GM12878 (cell line): ENCODE results near the gene SCIN. TPM values are rescaled to one million over a fixed set of nuclear protein-coding genes. Genes with fewer than 3 reads are reported as not detected.

Experiments
- ATAC-seq: fragments of 200-7000 bp; cut with Tn5 transposase; 3 replicates; pipeline ENCODE4 v1.9.1; 2020; ENCODE audit warnings: mild to moderate bottlenecking, moderate library complexity
- BruUV-seq: library from RNA; stranded (reverse); fragments of 400-500 nt; replicated peaks from 2 replicates; lab custom pipeline; 2021; lab: Mats Ljungman, UMichigan
- CTCF ChIA-PET: fragments of 300-600 bp; sonication (Branson Sonifier 250); formaldehyde crosslinking; extraction: SDS; loops from one replicate; lab custom pipeline; 2021; ENCODE audit warnings: inconsistent platforms; lab: Yijun Ruan, JAX
- POLR2A ChIA-PET: fragments of 350-600 bp; formaldehyde crosslinking; extraction: SDS; loops from one replicate; lab custom pipeline; 2021; ENCODE audit warnings: inconsistent platforms; lab: Charles Lee
- RAD21 ChIA-PET: fragments of 300-600 bp; sonication (Branson Sonifier 250); formaldehyde crosslinking; loops from one replicate; lab custom pipeline; 2023; ENCODE audit warnings: antibody characterized with exemption; ENCODE audit not compliant: unreplicated experiment; lab: Charles Lee
- SMC1A ChIA-PET: fragments of 300-600 bp; sonication (Branson Sonifier 250); formaldehyde crosslinking; loops from one replicate; lab custom pipeline; 2023; ENCODE audit not compliant: unreplicated experiment, uncharacterized antibody; lab: Charles Lee
- DNase-seq: peaks from one replicate; pipeline ENCODE4 v3.0.0-alpha.2; 2011; ENCODE audit warnings: low read depth, low spot score
- FAIRE-seq: peaks from 3 replicates; lab custom pipeline; 2011; peaks lifted over from hg19 to GRCh38; lab: Jason Lieb, UNC
- H2AFZ ChIP-seq: 2 replicates; pipeline ENCODE4 v1.6.0; 2011; ENCODE audit warnings: low read depth, low read length, control low read depth; ENCODE audit not compliant: control insufficient read depth
- H3K27ac ChIP-seq: 2 replicates; pipeline ENCODE4 v1.5.1; 2011; ENCODE audit warnings: control low read depth; ENCODE audit not compliant: control insufficient read depth, insufficient read depth
- H3K27me3 ChIP-seq, 2 experiments: replicated peaks in 1 of 2; 2 replicates each; pipeline versions ENCODE4 v1.6.0 to v1.6.1; 2011; ENCODE audit warnings: low read length in 1 of 2; ENCODE audit not compliant: control insufficient read depth in 2 of 2, insufficient read depth in 2 of 2
- H3K36me3 ChIP-seq, 2 experiments: 2 replicates each; pipeline ENCODE4 v1.5.1; 2011; ENCODE audit warnings: low read length in 1 of 2; ENCODE audit not compliant: control insufficient read depth in 2 of 2, insufficient read depth in 2 of 2
- H3K4me1 ChIP-seq: 2 replicates; pipeline ENCODE4 v1.6.1; 2011; ENCODE audit warnings: mild to moderate bottlenecking, low read length, moderate library complexity, mixed read lengths; ENCODE audit not compliant: control insufficient read depth, insufficient read depth
- H3K4me2 ChIP-seq: 2 replicates; pipeline ENCODE4 v1.6.0; 2011; ENCODE audit warnings: control low read depth; ENCODE audit not compliant: control insufficient read depth, insufficient read depth
- H3K4me3 ChIP-seq: fragments of 200-600 bp; sonication (generic); 2 replicates; pipeline ENCODE4 v1.5.1; 2016
- H3K79me2 ChIP-seq: 2 replicates; pipeline ENCODE4 v1.6.0; 2011; ENCODE audit warnings: low read length; ENCODE audit not compliant: control insufficient read depth, insufficient read depth
- H3K9ac ChIP-seq: 2 replicates; pipeline ENCODE4 v1.8.0; 2011; ENCODE audit warnings: low read length, control low read depth, mixed read lengths; ENCODE audit not compliant: control insufficient read depth, insufficient read depth
- H3K9me3 ChIP-seq: replicated peaks from 3 replicates; pipeline ENCODE4 v1.5.1; 2011; ENCODE audit warnings: mild to moderate bottlenecking, low read length; ENCODE audit not compliant: control insufficient read depth, insufficient read depth
- H4K20me1 ChIP-seq: 2 replicates; pipeline ENCODE4 v1.6.0; 2011; ENCODE audit not compliant: control insufficient read depth, insufficient read depth
- ATF3 ChIP-seq: IDR thresholded peaks from 2 replicates; pipeline ENCODE4 v1.6.1; 2011; ENCODE audit warnings: low read depth, mild to moderate bottlenecking, low read length, moderate library complexity, borderline replicate concordance; ENCODE audit errors: extremely low read depth
- CBX3 ChIP-seq: fragments of 200-600 bp; sonication (generic); IDR thresholded peaks from 2 replicates; pipeline ENCODE4 v1.6.1; 2016; ENCODE audit warnings: low read depth, borderline replicate concordance
- PKNOX1 ChIP-seq: fragments of 450-650 bp; IDR thresholded peaks from 2 replicates; pipeline ENCODE4 v1.6.1; 2016; ENCODE audit warnings: mild to moderate bottlenecking
- USF2 ChIP-seq: IDR thresholded peaks from 2 replicates; pipeline ENCODE4 v1.6.1; 2011; ENCODE audit warnings: low read depth, low read length, improper control_type of control experiment, borderline replicate concordance
- WGBS: methylation state at CpG from one replicate; pipeline ENCODE4 v1.1.6; 2016; ENCODE audit warnings: low lambda C conversion rate; ENCODE audit not compliant: insufficient replicate concordance, insufficient coverage; ENCODE audit errors: missing lambda C conversion rate; 5-methylcytosine and 5-hydroxymethylcytosine counted together
- in situ Hi-C: fragments of 300-500 bp; cut with MboI; formaldehyde crosslinking; loops from 9 replicates; pipeline ENCODE4 v1.14.3; 2018; ENCODE audit warnings: mixed read lengths
- intact Hi-C: fragments of 100-400 bp; cut with micrococcal nuclease; formaldehyde crosslinking; loops from one replicate; pipeline ENCODE4 v1.14.2; 2022; ENCODE audit not compliant: unreplicated experiment
- polyA plus RNA-seq, 11 experiments: library from polyadenylated mRNA; depleted of rRNA in 4 of 11; unstranded in 6 of 11; stranded (reverse) in 5 of 11; fragments of >200 nt; fragmentation: Nextera tagmentation in 4 of 11; fragmentation: Illumina TruSeq in 1 of 11; extraction: Ambion mirVana in 4 of 11; extraction: Trizol in 1 of 11; gene quantifications; 1 replicate in 1 of 11; 2 replicates in 10 of 11; pipeline versions ENCODE4 v1.2.1 to v1.2.3, GENCODE V29; 2011 to 2016; ENCODE audit warnings: inconsistent platforms in 2 of 11, missing spikeins in 2 of 11, low read depth in 1 of 11
- total RNA-seq, 4 experiments: library from RNA; depleted of rRNA in 3 of 4; stranded (reverse); fragments of >200 nt in 3 of 4; fragmentation: Illumina TruSeq in 1 of 4; extraction: Trizol in 1 of 4; gene quantifications; 2 replicates each; pipeline versions ENCODE4 v1.2.1 to v1.2.3, GENCODE V29; 2013 to 2021

The SCIN gene
- total and polyA plus RNA-seq, 10 of the 15 experiments (the other 5 are each of a cell fraction or from before 2014, with no cell fraction given) = 0.23 to 2.1 (median 1.0) TPM

GRCh38 chr7:12705878-12706277, 135.4 kb downstream of the SCIN start:
- H3K4me2 ChIP-seq = no peak overlapping the region
- ATAC-seq (no peak), FAIRE-seq (no peak), DNase-seq (no peak)
- H3K27me3 ChIP-seq = no peaks in the 10 kb centered on the region
- in situ Hi-C loops (no loop called here), intact Hi-C loops (no loop called here)
- SMC1A ChIA-PET = no interaction called here
- no peaks in the 10 kb centered on the region; the same call in 2 of the 3 replicates for H3K9me3 ChIP-seq
- CTCF ChIA-PET = no interaction called here
- POLR2A ChIA-PET = no interaction called here
- no peaks in the 10 kb centered on the region for H3K36me3 ChIP-seq
- H3K9ac ChIP-seq = no peak overlapping the region
- WGBS = 31% methylated on average over 4 of the region's 4 CpGs
- no peaks in the 10 kb centered on the region for H3K79me2 ChIP-seq
- BruUV-seq = no TSS peak
- no peak overlapping the region for H3K27ac ChIP-seq
- TF ChIP-seq ATF3 = no peak
- TF ChIP-seq CBX3 = no peak
- TF ChIP-seq PKNOX1 = no peak
- no peak overlapping the region for H2AFZ ChIP-seq
- no peaks in the 10 kb centered on the region for H3K4me1 ChIP-seq
- RAD21 ChIA-PET = no interaction called here
- H4K20me1 ChIP-seq = no peaks in the 10 kb centered on the region
- no peak overlapping the region for H3K4me3 ChIP-seq

- Histone ChIP-seq H4K20me1 (no peaks in the 10 kb centered on the region), H3K27ac (no peak overlapping the region), H3K4me1 (no peaks in the 10 kb centered on the region), H3K4me3 (no peak overlapping the region), H3K36me3 (no peaks in the 10 kb centered on the region), H3K9ac (no peak overlapping the region), H3K27me3 (no peaks in the 10 kb centered on the region), H3K9me3 (no peaks in the 10 kb centered on the region), H3K4me2 (no peak overlapping the region), H3K79me2 (no peaks in the 10 kb centered on the region), H2AFZ (no peak overlapping the region)
- in situ Hi-C loops = no loop called here
- DNase-seq = no peak
- no TSS peak for BruUV-seq
- no peak for FAIRE-seq
- ATAC-seq = no peak
- ChIA-PET POLR2A (no interaction called here), CTCF (no interaction called here), RAD21 (no interaction called here), SMC1A (no interaction called here)
- TF ChIP-seq USF2 = no peak
- intact Hi-C loops = no loop called here
Measured at GRCh38 chr7:12706900-12707536, 136.5 kb downstream of the SCIN start.
